ENCODE results near the gene URB2.

Gene URB2

GRCh38 chr1:229578168-229579058 is 47.6 kb upstream of the URB2 start:
- no peak for TF ChIP-seq ZNF548 (tag by site-specific recombination; IDR thresholded peaks at IDR 0.05)
- 0 out of 2 replicates have a peak, but pooled peaks have one; percentile 21 for TF ChIP-seq ZNF768 (tag by site-specific recombination; IDR thresholded peaks at IDR 0.05)
- TF ChIP-seq ZNF140 (tag by site-specific recombination; IDR thresholded peaks at IDR 0.05): no peak
- TF ChIP-seq ZNF184 (tag by site-specific recombination; IDR thresholded peaks at IDR 0.05): no peak
- peak; percentile 98 for TF ChIP-seq ZNF366 (tag by site-specific recombination; conservative IDR thresholded peaks at IDR 0.05)
- no peak for TF ChIP-seq ZNF830 (tag by site-specific recombination; IDR thresholded peaks at IDR 0.05; ENCODE audit: low read depth)
- 0 out of 2 replicates have a peak, but pooled peaks have one; percentile 36 for TF ChIP-seq ZBTB17 (tag by site-specific recombination; IDR thresholded peaks at IDR 0.05)
- peak; percentile 67 for TF ChIP-seq PRDM1 (tag by site-specific recombination; IDR thresholded peaks at IDR 0.05)
- Histone ChIP-seq H3K4me3 (ENCODE audit: low read depth, low read length) (no peak overlapping the region), H3K36me3 (ENCODE audit: control insufficient read depth in 2 of 2, insufficient read depth in 1 of 2, low read length in 2 of 2) (no peaks in the 10 kb centered on the region), H3K27ac (ENCODE audit: extremely low read depth, low read depth, low read length) (0 out of 2 replicates have a peak overlapping the region, but pooled peaks have one; percentile 4), H3K9me3 (ENCODE audit: control insufficient read depth, insufficient read depth, low read depth, low read length) (no peaks in the 10 kb centered on the region), H3K4me1 (ENCODE audit: control insufficient read depth, insufficient read depth, low read length) (peaks cover 9% of the 10 kb centered on the region)
- POLR2A ChIA-PET: interaction anchor here (1.3 to 2.4 kb wide), 2 partner anchors 20 to 47 kb away, joined by 3 to 13 read pairs; partner anchors contain the start of genes ABCB10, TAF5L and URB2
- CTCF ChIA-PET: interaction anchor here (1.2 to 2.8 kb wide), 2 partner anchors 15 to 20 kb away, joined by 5 to 15 read pairs; partner anchors contain the start of gene ABCB10

DNA sequence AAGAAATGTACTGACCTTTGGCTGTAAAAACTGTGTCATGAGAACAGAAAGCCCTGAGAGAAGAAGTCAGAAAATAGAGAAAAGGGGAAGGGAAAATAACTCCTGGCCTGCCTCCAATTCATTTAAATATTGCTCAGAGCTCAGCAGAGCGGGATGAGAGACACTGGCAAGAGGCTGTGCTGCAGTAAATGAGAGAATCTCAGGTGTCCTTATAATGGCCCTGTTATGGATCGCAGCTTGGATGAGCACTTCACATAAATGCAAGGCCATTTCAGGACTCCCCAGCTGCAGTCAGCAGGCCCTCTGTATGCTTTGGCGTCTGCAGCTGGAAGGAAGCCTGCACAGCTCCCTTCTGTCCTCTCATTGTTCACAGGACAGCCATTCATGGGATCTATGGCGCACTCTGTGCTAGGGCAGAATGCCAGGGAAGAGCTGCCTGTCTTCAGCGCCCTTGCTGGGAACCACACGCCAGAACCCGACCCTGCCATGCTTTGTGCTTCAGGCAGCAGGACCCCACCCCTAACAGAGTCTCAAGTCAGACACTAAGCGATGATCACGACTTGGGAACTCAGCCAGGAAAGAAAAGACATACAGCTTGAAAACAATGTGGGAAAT is 46.9 kb upstream of the URB2 start:
- Histone ChIP-seq H3K27ac (ENCODE audit: extremely low read depth, low read depth, low read length) (peak overlapping the region; percentile 48; the same call in 1 of the 2 replicates), H3K4me3 (ENCODE audit: low read depth, low read length) (no peak overlapping the region), H3K4me1 (ENCODE audit: control insufficient read depth, insufficient read depth, low read length) (peaks cover 9% of the 10 kb centered on the region), H3K9me3 (ENCODE audit: control insufficient read depth, insufficient read depth, low read depth, low read length) (no peaks in the 10 kb centered on the region), H3K36me3 (ENCODE audit: control insufficient read depth in 2 of 2, insufficient read depth in 1 of 2, low read length in 2 of 2) (no peaks in the 10 kb centered on the region)
- ChIA-PET POLR2A (interaction anchor here (0.5 to 2.4 kb wide), 3 partner anchors 11 to 47 kb away, joined by 3 to 13 read pairs (median 3); partner anchors contain the start of genes ABCB10, TAF5L and URB2), CTCF (interaction anchor here (1.0 to 2.8 kb wide), 3 partner anchors 16 to 21 kb away, joined by 3 to 15 read pairs (median 5); partner anchors contain the start of gene ABCB10)
- no peak for TF ChIP-seq SALL2 (tag by site-specific recombination; IDR thresholded peaks at IDR 0.05; ENCODE audit: borderline replicate concordance)
- TF ChIP-seq, protein P1, sequence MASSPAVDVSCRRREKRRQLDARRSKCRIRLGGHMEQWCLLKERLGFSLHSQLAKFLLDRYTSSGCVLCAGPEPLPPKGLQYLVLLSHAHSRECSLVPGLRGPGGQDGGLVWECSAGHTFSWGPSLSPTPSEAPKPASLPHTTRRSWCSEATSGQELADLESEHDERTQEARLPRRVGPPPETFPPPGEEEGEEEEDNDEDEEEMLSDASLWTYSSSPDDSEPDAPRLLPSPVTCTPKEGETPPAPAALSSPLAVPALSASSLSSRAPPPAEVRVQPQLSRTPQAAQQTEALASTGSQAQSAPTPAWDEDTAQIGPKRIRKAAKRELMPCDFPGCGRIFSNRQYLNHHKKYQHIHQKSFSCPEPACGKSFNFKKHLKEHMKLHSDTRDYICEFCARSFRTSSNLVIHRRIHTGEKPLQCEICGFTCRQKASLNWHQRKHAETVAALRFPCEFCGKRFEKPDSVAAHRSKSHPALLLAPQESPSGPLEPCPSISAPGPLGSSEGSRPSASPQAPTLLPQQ (tag by site-specific recombination; IDR thresholded peaks at IDR 0.05): 0 out of 2 replicates have a peak, but pooled peaks have one; percentile 37
- no peak for TF ChIP-seq ZBTB8A (tag by site-specific recombination; IDR thresholded peaks at IDR 0.05)
- TF ChIP-seq PBX3 (CRISPR knock-in tag; IDR thresholded peaks at IDR 0.05): no peak
- TF ChIP-seq FEZF1 (tag by site-specific recombination; IDR thresholded peaks at IDR 0.05): peak; percentile 77
- TF ChIP-seq RBAK (tag by site-specific recombination; IDR thresholded peaks at IDR 0.05): no peak
- TF ChIP-seq ZNF311 (tag by site-specific recombination; IDR thresholded peaks at IDR 0.05; ENCODE audit: borderline replicate concordance): no peak
- peak; percentile 71 for TF ChIP-seq ZBTB48 (tag by site-specific recombination; IDR thresholded peaks at IDR 0.05)
- TF ChIP-seq ZNF658 (tag by site-specific recombination; IDR thresholded peaks at IDR 0.05): no peak
- no peak for TF ChIP-seq ZNF670 (tag by site-specific recombination; IDR thresholded peaks at IDR 0.05; ENCODE audit: low read depth)
- TF ChIP-seq, protein P2, sequence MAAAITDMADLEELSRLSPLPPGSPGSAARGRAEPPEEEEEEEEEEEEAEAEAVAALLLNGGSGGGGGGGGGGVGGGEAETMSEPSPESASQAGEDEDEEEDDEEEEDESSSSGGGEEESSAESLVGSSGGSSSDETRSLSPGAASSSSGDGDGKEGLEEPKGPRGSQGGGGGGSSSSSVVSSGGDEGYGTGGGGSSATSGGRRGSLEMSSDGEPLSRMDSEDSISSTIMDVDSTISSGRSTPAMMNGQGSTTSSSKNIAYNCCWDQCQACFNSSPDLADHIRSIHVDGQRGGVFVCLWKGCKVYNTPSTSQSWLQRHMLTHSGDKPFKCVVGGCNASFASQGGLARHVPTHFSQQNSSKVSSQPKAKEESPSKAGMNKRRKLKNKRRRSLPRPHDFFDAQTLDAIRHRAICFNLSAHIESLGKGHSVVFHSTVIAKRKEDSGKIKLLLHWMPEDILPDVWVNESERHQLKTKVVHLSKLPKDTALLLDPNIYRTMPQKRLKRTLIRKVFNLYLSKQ (tag by site-specific recombination; IDR thresholded peaks at IDR 0.05; ENCODE audit: borderline replicate concordance): no peak
- no peak for TF ChIP-seq ZNF10 (tag by site-specific recombination; IDR thresholded peaks at IDR 0.05)
- no peak for TF ChIP-seq ZNF324 (tag by site-specific recombination; IDR thresholded peaks at IDR 0.05)
- no peak for TF ChIP-seq ZNF391 (tag by site-specific recombination; IDR thresholded peaks at IDR 0.05; ENCODE audit: borderline replicate concordance, low read depth)
- TF ChIP-seq ZNF473 (tag by site-specific recombination; IDR thresholded peaks at IDR 0.05): no peak
- TF ChIP-seq ZNF776 (tag by site-specific recombination; IDR thresholded peaks at IDR 0.05; ENCODE audit: borderline replicate concordance): no peak
- TF ChIP-seq HOXA7 (CRISPR knock-in tag; IDR thresholded peaks at IDR 0.05; ENCODE audit: borderline replicate concordance): no peak
- no peak for TF ChIP-seq ZNF561 (tag by site-specific recombination; IDR thresholded peaks at IDR 0.05; ENCODE audit: borderline replicate concordance)
- TF ChIP-seq SETDB1 (IDR thresholded peaks at IDR 0.05; ENCODE audit: insufficient read length, low read length): no peak
- TF ChIP-seq ZNF16 (tag by site-specific recombination; IDR thresholded peaks at IDR 0.05; ENCODE audit: low read depth): no peak
- TF ChIP-seq ZNF768 (tag by site-specific recombination; IDR thresholded peaks at IDR 0.05): no peak
- 0 out of 2 replicates have a peak, but pooled peaks have one; percentile 47 for TF ChIP-seq TRIM28 (IDR thresholded peaks at IDR 0.05; ENCODE audit: borderline replicate concordance, low read length)
- peak; percentile 68; the same call in 1 of the 2 replicates for TF ChIP-seq PRDM1 (tag by site-specific recombination; IDR thresholded peaks at IDR 0.05)
- no peak for TF ChIP-seq ZFP69B (tag by site-specific recombination; IDR thresholded peaks at IDR 0.05)
